ENCODE data around the gene UPF2.
"Not testable (repeated sequence)": the region's sequence is repeated elsewhere in the genome, so short reads cannot be mapped to it uniquely, and the experiment has no call there.

The UPF2 gene

GRCh38 chr10:12042409-12042796 lies 206 bp downstream of the UPF2 start:
- DNase-seq (ENCODE audit: low read depth): peak; percentile 14

- DNase-seq (ENCODE audit: low read depth): no peak
Measured at GRCh38 chr10:12041766-12042408, 722 bp downstream of the UPF2 start.

GRCh38 chr10:12036073-12036655 lies 6.4 kb downstream of the UPF2 start:
- no peak for DNase-seq (ENCODE audit: low read depth)

GRCh38 chr10:12031404-12031803 lies 11.2 kb downstream of the UPF2 start:
- no peak for DNase-seq (ENCODE audit: low read depth)

GRCh38 chr10:12027539-12027938 lies 15.1 kb downstream of the UPF2 start:
- no peak for DNase-seq (ENCODE audit: low read depth)

- no peak for DNase-seq (ENCODE audit: low read depth)
Measured at GRCh38 chr10:12025591-12025990, 17.0 kb downstream of the UPF2 start.

- DNase-seq (ENCODE audit: low read depth): no peak
Measured at GRCh38 chr10:12022580-12023257, 19.9 kb downstream of the UPF2 start.

- DNase-seq (ENCODE audit: low read depth): no peak
Measured at GRCh38 chr10:12020574-12020973, 22.0 kb downstream of the UPF2 start.

- no peak for DNase-seq (ENCODE audit: low read depth)
Measured at GRCh38 chr10:12019283-12019971, 23.2 kb downstream of the UPF2 start.

- no peak for DNase-seq (ENCODE audit: low read depth)
Measured at GRCh38 chr10:12018438-12019282, 23.9 kb downstream of the UPF2 start.

GRCh38 chr10:12013926-12014325 lies 28.7 kb downstream of the UPF2 start:
- DNase-seq (ENCODE audit: low read depth): no peak

- not testable (repeated sequence) for DNase-seq (ENCODE audit: low read depth)
Measured at GRCh38 chr10:12013391-12013790, 29.2 kb downstream of the UPF2 start.

GRCh38 chr10:12010353-12010752 lies 32.3 kb downstream of the UPF2 start:
- DNase-seq (ENCODE audit: low read depth): no peak

- not testable (repeated sequence) for DNase-seq (ENCODE audit: low read depth)
Measured at GRCh38 chr10:12008842-12009241, 33.8 kb downstream of the UPF2 start.

GRCh38 chr10:12006671-12007070 lies 35.9 kb downstream of the UPF2 start:
- no peak for DNase-seq (ENCODE audit: low read depth)

- no peak for DNase-seq (ENCODE audit: low read depth)
Measured at GRCh38 chr10:11993834-11994468, 48.7 kb downstream of the UPF2 start.

- DNase-seq (ENCODE audit: low read depth): no peak
Measured at GRCh38 chr10:11988924-11989323, 53.7 kb downstream of the UPF2 start.

- peak; percentile 60 for DNase-seq (ENCODE audit: low read depth)
Measured at GRCh38 chr10:11986593-11987216, 55.9 kb downstream of the UPF2 start.

- no peak for DNase-seq (ENCODE audit: low read depth)
Measured at GRCh38 chr10:11982253-11982652, 60.4 kb downstream of the UPF2 start.

- no peak for DNase-seq (ENCODE audit: low read depth)
Measured at GRCh38 chr10:11975795-11976194, 66.8 kb downstream of the UPF2 start.

- DNase-seq (ENCODE audit: low read depth): not testable (repeated sequence)
Measured at GRCh38 chr10:11972523-11972922, 70.1 kb downstream of the UPF2 start.

All from stimulated activated CD8-positive, alpha-beta memory T cell treated with anti-CD3 and anti-CD28 coated beads, Interleukin-7, amount 100 ng/mL, for 24 hours (primary cell).